ENCODE measurements around the gene KLHL20.
"Not testable (repeated sequence)": the region's sequence is repeated elsewhere in the genome, so short reads cannot be mapped to it uniquely, and the experiment has no call there.

The KLHL20 gene

GRCh38 chr1:173757666-173758065 is 42.9 kb downstream of the KLHL20 start:
- no peak for DNase-seq

GRCh38 chr1:173758110-173758509 is 43.3 kb downstream of the KLHL20 start:
- no peak for DNase-seq

- no peak for DNase-seq
These were observed 44.2 kb downstream of the KLHL20 start for GRCh38 chr1:173758980-173759379.

DNA sequence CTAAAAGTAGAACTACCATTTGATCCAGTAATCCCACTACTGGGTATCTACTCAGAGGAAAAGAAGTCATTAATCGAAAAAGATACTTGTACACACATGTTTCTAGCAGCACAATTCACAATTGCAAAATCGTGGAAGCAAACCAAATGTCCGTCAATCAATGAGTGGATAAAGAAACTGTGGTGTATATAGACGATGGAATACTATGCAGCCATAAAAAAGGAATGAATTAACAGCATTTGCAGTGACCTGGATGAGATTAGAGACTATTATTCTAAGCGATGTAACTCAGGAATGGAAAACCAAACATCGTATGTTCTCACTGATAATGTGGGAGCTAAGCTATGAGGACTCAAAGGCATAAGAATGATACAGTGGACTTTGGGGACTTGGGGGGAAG is 49.5 kb downstream of the KLHL20 start:
- not testable (repeated sequence) for DNase-seq

DNA sequence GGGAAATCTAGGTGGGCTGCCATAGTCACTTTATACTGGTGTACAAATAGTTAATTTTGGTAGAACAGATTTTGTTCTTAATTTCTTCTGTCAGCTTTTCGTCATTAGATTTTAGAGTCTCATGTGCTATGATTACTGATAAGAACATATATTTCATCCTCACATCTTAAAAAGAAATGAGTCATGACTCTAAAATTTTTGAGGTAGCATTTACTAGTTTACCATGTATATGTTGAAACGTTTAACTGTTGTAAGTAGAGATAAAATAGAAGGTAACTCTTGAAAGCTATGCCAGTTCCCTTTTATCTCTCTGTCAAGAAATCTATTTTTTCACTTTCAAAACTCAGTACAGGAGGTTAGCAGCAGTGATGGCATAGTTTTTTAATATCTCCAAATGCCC is 53.4 kb downstream of the KLHL20 start:
- no peak for DNase-seq

GRCh38 chr1:173768827-173769226 is 54.0 kb downstream of the KLHL20 start:
- DNase-seq, result no peak

GRCh38 chr1:173770330-173770729 is 55.5 kb downstream of the KLHL20 start:
- DNase-seq, result not testable (repeated sequence)

GRCh38 chr1:173771560-173771959 is 56.8 kb downstream of the KLHL20 start:
- no peak for DNase-seq

DNA sequence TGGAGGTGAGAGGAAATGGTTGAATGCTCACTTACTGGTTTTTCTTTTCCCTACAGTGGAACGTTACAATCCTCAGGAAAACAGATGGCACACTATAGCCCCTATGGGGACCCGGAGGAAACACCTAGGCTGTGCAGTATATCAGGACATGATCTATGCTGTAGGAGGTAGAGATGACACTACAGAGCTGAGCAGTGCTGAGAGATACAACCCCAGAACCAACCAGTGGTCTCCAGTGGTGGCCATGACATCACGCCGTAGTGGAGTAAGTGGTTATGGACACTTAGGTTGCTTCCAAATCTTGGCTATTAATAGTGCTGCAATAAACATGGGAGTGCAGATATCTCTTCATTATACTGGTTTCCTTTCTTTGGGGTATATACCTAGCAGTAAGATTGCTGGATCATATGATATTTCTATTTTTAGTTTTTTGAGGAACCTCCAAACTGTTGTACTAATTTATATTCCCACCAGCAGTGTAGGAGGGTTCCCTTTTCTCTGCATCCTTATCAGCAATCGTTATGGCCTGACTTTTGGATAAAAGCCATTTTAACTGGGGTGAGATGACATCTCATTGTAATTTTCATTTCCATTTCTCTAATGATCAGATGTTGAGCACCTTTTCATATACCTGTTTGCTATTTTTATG is 60.9 kb downstream of the KLHL20 start:
- DNase-seq, result no peak

- no peak for DNase-seq
These were observed 65.2 kb downstream of the KLHL20 start for GRCh38 chr1:173779936-173780335.

GRCh38 chr1:173784997-173785396 is 70.2 kb downstream of the KLHL20 start:
- no peak for DNase-seq

GRCh38 chr1:173789841-173790240 is 75.1 kb downstream of the KLHL20 start:
- DNase-seq, result no peak

DNA sequence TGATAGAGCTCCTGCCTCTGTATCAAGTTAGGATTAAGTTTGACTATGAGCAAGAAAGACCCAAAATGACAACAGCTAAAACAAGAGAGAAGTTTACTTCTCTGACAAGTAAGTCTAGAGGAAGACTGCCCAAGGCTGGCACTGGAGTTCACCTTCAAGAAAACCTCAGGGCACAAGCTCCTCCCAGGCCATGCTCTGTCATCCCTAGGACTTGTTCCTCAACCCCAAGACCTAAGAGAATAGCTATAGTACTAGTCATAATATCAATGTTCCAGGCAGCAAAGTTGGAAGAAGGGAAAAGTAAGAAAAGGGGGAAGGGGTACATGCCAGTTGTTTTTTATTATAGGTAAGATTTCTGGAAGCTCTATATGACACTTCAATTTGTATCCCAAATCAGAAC is 83.3 kb downstream of the KLHL20 start:
- no peak for DNase-seq

- DNase-seq, result not testable (repeated sequence)
These were observed 85.2 kb downstream of the KLHL20 start for GRCh38 chr1:173799995-173800394.

DNA sequence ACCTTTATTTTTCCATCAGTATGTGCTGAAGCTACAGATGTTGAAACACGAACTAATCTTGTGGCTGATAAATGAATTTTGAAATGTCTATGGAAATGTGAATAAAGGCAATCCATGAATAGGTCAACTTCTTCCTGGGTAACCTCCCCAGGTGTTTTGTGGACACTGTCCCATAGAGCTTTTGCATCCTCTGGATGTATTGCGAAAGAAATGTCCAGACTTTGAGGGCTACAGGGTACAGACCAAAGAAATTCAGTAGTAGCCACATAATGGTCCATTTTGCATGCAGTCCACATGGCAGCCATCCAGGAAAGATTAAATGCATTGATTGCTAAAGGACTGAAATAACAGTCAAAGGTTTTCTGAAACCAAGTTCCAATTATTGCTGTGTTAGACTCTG is 88.2 kb downstream of the KLHL20 start:
- no peak for DNase-seq

DNA sequence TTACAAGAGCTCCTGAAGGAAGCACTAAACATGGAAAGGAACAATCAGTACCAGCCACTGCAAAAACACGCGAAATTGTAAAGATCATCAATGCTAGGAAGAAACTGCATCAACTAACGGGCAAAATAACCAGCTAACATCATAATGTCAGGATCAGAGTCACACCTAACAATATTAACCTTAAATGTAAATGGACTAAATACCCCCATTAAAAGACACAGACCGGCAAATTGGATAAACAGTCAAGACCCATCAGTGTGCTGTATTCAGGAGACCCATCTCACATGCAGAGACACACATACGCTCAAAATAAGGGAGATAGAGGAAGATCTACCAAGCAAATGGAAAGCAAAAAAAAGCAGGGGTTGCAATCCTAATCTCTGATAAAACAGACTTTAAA is 98.9 kb downstream of the KLHL20 start:
- DNase-seq, result not testable (repeated sequence)

GRCh38 chr1:173818459-173818858 is 103.7 kb downstream of the KLHL20 start:
- no peak for DNase-seq

DNA sequence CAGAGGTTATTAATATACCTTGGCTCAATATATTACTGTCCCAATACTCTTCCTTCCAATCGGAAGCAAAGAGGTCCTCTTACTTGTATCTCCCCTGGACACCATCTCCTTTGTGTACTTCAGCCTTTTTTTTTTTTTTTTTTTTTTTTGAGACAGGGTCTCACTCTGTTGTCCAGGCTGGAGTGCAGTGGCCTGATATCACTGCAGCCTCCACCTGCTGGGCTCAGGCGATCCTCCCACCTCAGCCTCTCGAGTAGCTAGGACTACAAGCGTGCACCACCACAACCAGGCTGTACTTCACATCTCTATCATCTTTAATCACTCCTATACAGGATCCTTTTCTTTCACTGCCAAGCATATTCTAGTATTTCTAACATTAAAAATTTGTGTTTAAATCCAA is 106.9 kb downstream of the KLHL20 start:
- no peak for DNase-seq

DNA sequence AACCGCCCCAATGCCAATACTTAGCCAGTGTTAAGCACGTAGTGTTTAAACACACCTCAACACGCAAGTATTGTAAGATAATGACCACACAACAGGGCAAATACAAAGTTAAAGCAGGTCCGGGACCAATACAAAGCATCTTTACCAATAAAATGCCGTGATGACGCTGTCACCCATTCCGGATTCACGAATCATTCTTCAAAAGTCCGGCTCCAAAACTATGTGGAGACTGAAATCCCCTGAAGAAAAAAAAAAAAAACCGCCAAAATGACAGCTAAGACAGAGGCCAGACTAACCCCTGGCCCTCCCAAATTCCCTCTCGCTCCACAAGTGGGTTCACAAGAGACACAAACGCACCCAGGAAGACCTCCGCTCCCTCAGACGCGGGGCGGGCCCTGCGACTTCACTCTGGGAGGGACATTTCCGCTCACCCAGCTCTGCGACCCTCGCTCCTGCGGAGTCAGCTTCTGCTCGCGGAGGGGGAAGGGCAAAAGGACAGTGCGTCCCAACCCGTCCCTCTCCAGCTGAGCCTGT is 109.1 kb downstream of the KLHL20 start:
- no peak for DNase-seq

DNA sequence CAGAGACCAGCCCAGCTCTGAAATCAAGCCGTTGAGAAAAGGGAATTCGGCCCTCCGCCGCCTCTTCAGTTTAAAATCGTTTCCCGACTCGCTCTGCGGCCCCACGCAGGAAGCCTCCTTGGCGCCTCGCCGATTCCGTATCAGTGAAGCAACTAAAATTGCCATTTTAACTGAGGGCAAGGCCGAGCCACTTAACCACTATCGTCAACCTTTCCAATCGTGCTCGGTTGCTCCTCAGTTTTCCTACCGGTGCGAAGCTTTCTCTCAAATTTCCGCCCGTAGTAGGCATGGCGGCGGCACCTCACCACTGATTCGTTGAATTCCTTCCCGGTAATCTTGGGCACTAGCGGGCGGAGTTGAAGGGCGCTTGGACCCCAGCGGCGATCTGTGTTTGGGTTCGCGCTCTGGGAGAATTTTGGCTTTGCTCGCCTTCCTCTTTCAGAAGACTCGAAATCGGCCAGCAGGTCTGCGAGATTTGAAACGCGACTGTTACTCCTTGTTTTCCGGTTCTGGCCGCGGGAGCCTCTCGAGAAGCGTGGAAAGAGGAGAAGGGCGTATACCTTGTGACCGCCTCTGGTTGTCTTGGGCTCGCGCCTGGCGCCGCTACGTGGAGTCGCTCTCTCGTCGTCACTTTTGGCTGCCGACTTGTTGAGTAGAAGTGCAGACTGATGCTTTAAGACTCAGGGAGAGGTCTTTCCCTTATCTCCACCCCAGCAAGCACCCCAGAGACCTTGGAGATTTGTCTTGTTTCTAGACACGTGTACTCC is 109.7 kb downstream of the KLHL20 start, which contains the start of the genes CENPL and DARS2:
CENPL (minus strand) TSS at position 569 of the 767 bp plus-strand sequence. CDS start 13,584 bp downstream, outside the sequence.
DARS2 (plus strand) TSS at position 359 of the 767 bp plus-strand sequence. CDS start 557 bp downstream, outside the sequence.
- peak; percentile 94 for DNase-seq

DNA sequence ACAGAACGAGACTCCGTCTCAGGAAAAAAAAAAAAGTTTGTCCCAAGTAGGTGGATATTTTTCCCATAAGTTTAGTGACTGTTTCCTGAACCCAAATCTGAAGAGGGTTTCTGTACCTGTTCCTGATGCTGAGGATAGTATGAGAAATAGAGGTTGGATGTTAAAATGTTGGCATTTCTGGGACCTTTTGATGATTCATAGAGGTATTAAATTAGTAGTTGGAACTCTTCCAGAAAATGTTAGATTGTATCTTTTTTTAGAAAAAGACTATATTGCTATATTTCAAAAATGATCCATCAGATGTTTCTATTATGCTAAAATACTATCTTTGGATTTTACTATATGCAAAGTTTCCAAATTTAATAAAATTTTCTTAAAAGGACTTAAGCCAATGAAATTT is 112.8 kb downstream of the KLHL20 start:
- DNase-seq, result no peak

- no peak for DNase-seq
These were observed 118.0 kb downstream of the KLHL20 start for GRCh38 chr1:173832748-173833147.
